Neural crest cell (in vitro differentiated cells): Measurements from ENCODE around the gene GUCD1. TPM values are rescaled to one million over a fixed set of nuclear protein-coding genes. Genes with fewer than 3 reads are reported as not detected.
"Not testable (repeated sequence)": the region's sequence is repeated elsewhere in the genome, so short reads cannot be mapped to it uniquely, and the experiment has no call there.

Experiments used
- DNase-seq: peaks from one replicate; pipeline ENCODE4 v3.0.0; 2021; ENCODE audit warnings: low read depth, mixed read lengths, low spot score
- H3K27ac Mint-ChIP-seq: one replicate; pipeline ENCODE4 v1.8.0; 2021; ENCODE audit warnings: mild to moderate bottlenecking, mixed read lengths; ENCODE audit not compliant: unreplicated experiment
- H3K27me3 Mint-ChIP-seq: 2 replicates; pipeline ENCODE4 v1.8.0; 2021; ENCODE audit warnings: low read depth, mild to moderate bottlenecking, mixed read lengths
- H3K36me3 Mint-ChIP-seq: 2 replicates; pipeline ENCODE4 v1.8.0; 2021; ENCODE audit warnings: low read depth, mild to moderate bottlenecking, mixed read lengths
- H3K4me1 Mint-ChIP-seq: 2 replicates; pipeline ENCODE4 v1.8.0; 2021; ENCODE audit warnings: mixed read lengths
- H3K4me3 Mint-ChIP-seq: one replicate; pipeline ENCODE4 v1.8.0; 2021; ENCODE audit warnings: mild to moderate bottlenecking, mixed read lengths
- H3K9me3 Mint-ChIP-seq: 2 replicates; pipeline ENCODE4 v1.8.0; 2021; ENCODE audit warnings: mixed read lengths
- CTCF ChIP-seq: fragments of 200-600 bp; sonication (generic); conservative IDR thresholded peaks from 2 replicates; pipeline ENCODE4 v1.5.0; 2021; ENCODE audit warnings: antibody characterized with exemption, mild to moderate bottlenecking
- total RNA-seq: library from RNA; stranded (reverse); gene quantifications from 2 replicates; pipeline ENCODE4 v1.2.1, GENCODE V29; 2021

Gene GUCD1
- total RNA-seq, 1 donor from 2014 or later: 94.9 TPM

DNA sequence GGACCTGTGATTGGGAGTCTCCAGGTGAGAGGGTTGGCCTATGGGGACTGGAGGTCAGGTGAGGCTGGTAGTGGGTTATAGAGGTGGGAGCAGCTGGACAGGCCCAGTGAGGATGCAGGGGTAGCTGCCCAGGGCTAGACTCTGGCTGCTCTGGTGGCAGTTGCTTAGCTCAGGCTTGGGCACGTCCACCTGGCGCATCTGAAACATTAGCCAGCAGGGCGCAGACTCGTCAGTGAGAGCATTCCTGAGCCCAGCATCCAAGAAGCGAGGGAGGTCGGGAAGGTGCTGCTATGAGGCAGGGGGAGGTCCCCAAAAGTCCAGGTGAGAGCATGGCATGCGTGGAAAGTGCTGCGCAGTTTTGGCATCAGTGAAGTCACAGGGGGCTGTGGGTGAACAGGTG, 44.6 kb upstream of the GUCD1 start:
- no peak for TF ChIP-seq CTCF
- Mint-ChIP-seq H3K9me3 (no peaks in the 10 kb centered on the region), H3K4me3 (no peak overlapping the region), H3K27ac (no peak overlapping the region), H3K4me1 (peaks cover 13% of the 10 kb centered on the region), H3K36me3 (no peaks in the 10 kb centered on the region), H3K27me3 (no peaks in the 10 kb centered on the region)
- DNase-seq: no peak

DNA sequence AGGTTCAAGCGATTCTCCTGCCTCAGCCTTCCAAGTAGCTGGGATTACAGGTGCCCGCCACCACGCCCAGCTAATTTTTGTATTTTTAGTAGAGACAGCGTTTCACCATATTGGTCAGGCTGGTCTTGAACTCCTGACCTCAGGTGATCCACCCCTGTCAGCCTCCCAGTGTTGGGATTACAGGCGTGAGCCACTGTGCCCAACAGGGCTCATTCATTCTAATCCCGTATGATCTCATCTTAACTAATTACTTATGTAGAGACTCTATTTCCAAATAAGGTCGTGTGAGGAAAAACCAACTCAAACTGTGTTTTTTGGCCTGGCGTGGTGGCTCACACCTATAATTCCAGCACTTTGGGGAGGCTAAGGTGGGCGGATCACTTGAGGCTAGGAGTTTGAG, 42.1 kb upstream of the GUCD1 start:
- not testable (repeated sequence) for H3K9me3 Mint-ChIP-seq, H3K4me1 Mint-ChIP-seq, DNase-seq, H3K27ac Mint-ChIP-seq, H3K27me3 Mint-ChIP-seq, H3K36me3 Mint-ChIP-seq
- H3K4me3 Mint-ChIP-seq: peak overlapping the region; percentile 31

- Mint-ChIP-seq H3K4me3 (no peak overlapping the region), H3K4me1 (peaks cover 11% of the 10 kb centered on the region), H3K36me3 (no peaks in the 10 kb centered on the region), H3K27ac (no peak overlapping the region), H3K9me3 (no peaks in the 10 kb centered on the region), H3K27me3 (no peaks in the 10 kb centered on the region)
- no peak for DNase-seq
- TF ChIP-seq CTCF: no peak
Measured at GRCh38 chr22:24595863-24596262, 40.9 kb upstream of the GUCD1 start.

GRCh38 chr22:24595228-24595627, 40.3 kb upstream of the GUCD1 start:
- DNase-seq: no peak
- no peaks in the 10 kb centered on the region for H3K27me3 Mint-ChIP-seq
- no peaks in the 10 kb centered on the region for H3K9me3 Mint-ChIP-seq
- peaks cover 11% of the 10 kb centered on the region for H3K4me1 Mint-ChIP-seq
- TF ChIP-seq CTCF: no peak
- no peaks in the 10 kb centered on the region for H3K36me3 Mint-ChIP-seq
- peak overlapping the region; percentile 27 for H3K27ac Mint-ChIP-seq
- peak overlapping the region; percentile 27 for H3K4me3 Mint-ChIP-seq

GRCh38 chr22:24594569-24595120, 39.7 kb upstream of the GUCD1 start:
- DNase-seq: no peak
- Mint-ChIP-seq H3K27ac (no peak overlapping the region), H3K9me3 (no peaks in the 10 kb centered on the region), H3K4me3 (peak overlapping the region; percentile 41), H3K27me3 (no peaks in the 10 kb centered on the region), H3K4me1 (peaks cover 11% of the 10 kb centered on the region), H3K36me3 (no peaks in the 10 kb centered on the region)
- TF ChIP-seq CTCF: no peak

GRCh38 chr22:24593836-24594568, 39.1 kb upstream of the GUCD1 start:
- Mint-ChIP-seq H3K36me3 (no peaks in the 10 kb centered on the region), H3K4me1 (peaks cover 11% of the 10 kb centered on the region)
- no peak for TF ChIP-seq CTCF

DNA sequence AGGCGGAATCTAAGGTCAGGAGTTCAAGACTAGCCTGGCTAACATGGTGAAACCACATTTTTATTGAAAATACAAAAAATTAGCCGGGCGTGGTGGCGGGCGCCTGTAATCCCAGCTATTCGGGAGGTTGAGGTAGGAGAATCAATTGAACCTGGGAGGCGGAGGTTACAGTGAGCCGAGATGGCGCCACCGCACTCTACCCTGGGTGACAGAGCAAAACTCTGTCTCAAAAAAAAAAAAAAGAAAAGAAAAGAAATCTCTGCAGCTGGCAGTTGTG, 38.6 kb upstream of the GUCD1 start:
- H3K27ac Mint-ChIP-seq, DNase-seq, H3K36me3 Mint-ChIP-seq, H3K9me3 Mint-ChIP-seq, H3K27me3 Mint-ChIP-seq: not testable (repeated sequence)
- Mint-ChIP-seq H3K4me3 (peak overlapping the region; percentile 86), H3K4me1 (peaks cover 11% of the 10 kb centered on the region)

More at GRCh38 chr22:24593836-24594568, 39.1 kb upstream of the GUCD1 start:
- H3K4me3 Mint-ChIP-seq: peak overlapping the region; percentile 86
- no peak for DNase-seq
- no peaks in the 10 kb centered on the region for H3K27me3 Mint-ChIP-seq
- no peaks in the 10 kb centered on the region for H3K9me3 Mint-ChIP-seq
- H3K27ac Mint-ChIP-seq: no peak overlapping the region
